Measurements from ENCODE around the gene CHERP. TPM values are rescaled to one million over a fixed set of nuclear protein-coding genes. Genes with fewer than 3 reads are reported as not detected.

CHERP gene, protein sequence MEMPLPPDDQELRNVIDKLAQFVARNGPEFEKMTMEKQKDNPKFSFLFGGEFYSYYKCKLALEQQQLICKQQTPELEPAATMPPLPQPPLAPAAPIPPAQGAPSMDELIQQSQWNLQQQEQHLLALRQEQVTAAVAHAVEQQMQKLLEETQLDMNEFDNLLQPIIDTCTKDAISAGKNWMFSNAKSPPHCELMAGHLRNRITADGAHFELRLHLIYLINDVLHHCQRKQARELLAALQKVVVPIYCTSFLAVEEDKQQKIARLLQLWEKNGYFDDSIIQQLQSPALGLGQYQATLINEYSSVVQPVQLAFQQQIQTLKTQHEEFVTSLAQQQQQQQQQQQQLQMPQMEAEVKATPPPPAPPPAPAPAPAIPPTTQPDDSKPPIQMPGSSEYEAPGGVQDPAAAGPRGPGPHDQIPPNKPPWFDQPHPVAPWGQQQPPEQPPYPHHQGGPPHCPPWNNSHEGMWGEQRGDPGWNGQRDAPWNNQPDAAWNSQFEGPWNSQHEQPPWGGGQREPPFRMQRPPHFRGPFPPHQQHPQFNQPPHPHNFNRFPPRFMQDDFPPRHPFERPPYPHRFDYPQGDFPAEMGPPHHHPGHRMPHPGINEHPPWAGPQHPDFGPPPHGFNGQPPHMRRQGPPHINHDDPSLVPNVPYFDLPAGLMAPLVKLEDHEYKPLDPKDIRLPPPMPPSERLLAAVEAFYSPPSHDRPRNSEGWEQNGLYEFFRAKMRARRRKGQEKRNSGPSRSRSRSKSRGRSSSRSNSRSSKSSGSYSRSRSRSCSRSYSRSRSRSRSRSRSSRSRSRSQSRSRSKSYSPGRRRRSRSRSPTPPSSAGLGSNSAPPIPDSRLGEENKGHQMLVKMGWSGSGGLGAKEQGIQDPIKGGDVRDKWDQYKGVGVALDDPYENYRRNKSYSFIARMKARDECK
- total RNA-seq (2014; rRNA removed; shearing (Covaris generic)) (31.0 and 31.6 TPM in 2 replicates), polyA plus RNA-seq (2016; fragmentation: Nextera tagmentation; extraction: Ambion mirVana) (37.5 and 41.2 TPM in 2 replicates)
- long read RNA-seq, full-length matches to known transcripts: 1 of 14 reads
- long read RNA-seq, partial matches to known transcripts: 10 of 14 reads
- long read RNA-seq, other reads (novel, unspliced or antisense): 3 of 14 reads

DNA sequence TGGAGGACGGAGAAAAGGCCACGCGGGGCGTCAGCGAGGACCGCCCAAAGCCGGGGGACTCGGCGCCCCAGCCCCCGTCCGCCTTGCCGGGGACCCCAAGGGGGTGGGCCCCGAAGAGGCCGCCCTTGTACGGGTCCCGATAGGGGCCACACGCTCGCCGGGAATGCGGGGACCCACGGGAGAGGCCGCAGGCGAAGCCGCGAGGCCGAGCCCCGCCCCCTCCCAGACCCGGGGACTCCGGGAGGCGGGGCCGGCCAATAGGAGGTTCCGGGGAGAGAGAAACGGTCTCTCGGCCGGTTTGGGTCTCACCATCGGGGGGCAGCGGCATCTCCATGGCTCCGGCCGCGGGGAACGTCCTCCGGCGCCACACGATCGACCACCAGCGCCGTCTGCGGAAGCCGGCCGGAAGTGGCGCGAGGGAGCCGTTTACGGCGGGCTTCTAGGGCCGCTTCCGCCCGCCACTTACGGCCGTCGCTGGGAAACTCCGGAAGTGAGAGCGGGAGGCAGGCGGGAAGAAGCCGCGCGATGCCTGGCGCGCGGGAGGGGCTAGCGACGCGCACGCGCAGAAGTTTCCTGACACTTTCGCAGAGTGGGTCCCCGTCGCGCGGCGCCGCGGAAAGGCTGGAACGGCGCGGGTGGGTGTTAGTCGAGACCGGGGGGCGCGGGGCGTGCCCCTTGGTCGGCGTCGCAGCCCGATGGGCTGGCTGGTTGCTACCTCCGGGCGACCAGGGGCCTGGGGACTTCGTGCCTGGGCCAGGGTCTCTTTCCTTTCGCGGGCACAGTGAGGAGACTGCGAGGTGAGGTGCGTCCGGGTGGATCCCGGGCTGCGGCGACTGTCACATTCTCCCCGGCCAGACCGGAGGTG, at the start of gene CHERP:
Gene CHERP, minus strand, starts transcription at position 393 of the 865 bp plus-strand sequence. Its CDS starts 59 bp downstream, at position 334.
- H3K9me2 ChIP-seq (ENCODE audit: insufficient read depth): no peaks in the 10 kb centered on the region
- peak within 1 kb of the TSS; percentile 100 for H3K4me3 ChIP-seq
- Mint-ChIP-seq H3K9me3 (no peaks in the 10 kb centered on the region), H3K36me3 (ENCODE audit: low read depth) (peaks cover 43% of the 10 kb centered on the region), H3K4me1 (peaks cover 20% of the 10 kb centered on the region), H3K27me3 (ENCODE audit: insufficient read depth, low read depth, poor library complexity) (peaks cover 12% of the 10 kb centered on the region), H3K27ac (peak within 1 kb of the TSS; percentile 95), H3K4me3 (peak within 1 kb of the TSS; percentile 97)
- no peaks in the 10 kb centered on the region for H3K27me3 ChIP-seq (ENCODE audit: insufficient read depth)
- 0 out of 2 replicates have a peak, but pooled peaks cover 16% of the 10 kb centered on the region for H3F3A ChIP-seq (replicated peaks; ENCODE audit: low read depth)
- H3K4me1 ChIP-seq (ENCODE audit: insufficient read depth): peaks cover 11% of the 10 kb centered on the region
- H3K36me3 ChIP-seq (ENCODE audit: insufficient read depth): 0 out of 2 replicates have a peak, but pooled peaks cover 5% of the 10 kb centered on the region
- H3K27ac ChIP-seq (ENCODE audit: low read depth): peak within 1 kb of the TSS; percentile 88
- ATAC-seq: peak; percentile 85
- DNase-seq (ENCODE audit: low spot score): peak; percentile 97
- peaks cover 69% of the 10 kb centered on the region for H3K79me2 ChIP-seq (replicated peaks; ENCODE audit: insufficient read depth)
- peak within 1 kb of the TSS; percentile 99 for H3K4me2 ChIP-seq
- H2AFZ ChIP-seq: peak within 1 kb of the TSS; percentile 91
- peaks cover 34% of the 10 kb centered on the region for H4K20me1 ChIP-seq (replicated peaks; ENCODE audit: insufficient read depth)
- TF ChIP-seq, protein P1, sequence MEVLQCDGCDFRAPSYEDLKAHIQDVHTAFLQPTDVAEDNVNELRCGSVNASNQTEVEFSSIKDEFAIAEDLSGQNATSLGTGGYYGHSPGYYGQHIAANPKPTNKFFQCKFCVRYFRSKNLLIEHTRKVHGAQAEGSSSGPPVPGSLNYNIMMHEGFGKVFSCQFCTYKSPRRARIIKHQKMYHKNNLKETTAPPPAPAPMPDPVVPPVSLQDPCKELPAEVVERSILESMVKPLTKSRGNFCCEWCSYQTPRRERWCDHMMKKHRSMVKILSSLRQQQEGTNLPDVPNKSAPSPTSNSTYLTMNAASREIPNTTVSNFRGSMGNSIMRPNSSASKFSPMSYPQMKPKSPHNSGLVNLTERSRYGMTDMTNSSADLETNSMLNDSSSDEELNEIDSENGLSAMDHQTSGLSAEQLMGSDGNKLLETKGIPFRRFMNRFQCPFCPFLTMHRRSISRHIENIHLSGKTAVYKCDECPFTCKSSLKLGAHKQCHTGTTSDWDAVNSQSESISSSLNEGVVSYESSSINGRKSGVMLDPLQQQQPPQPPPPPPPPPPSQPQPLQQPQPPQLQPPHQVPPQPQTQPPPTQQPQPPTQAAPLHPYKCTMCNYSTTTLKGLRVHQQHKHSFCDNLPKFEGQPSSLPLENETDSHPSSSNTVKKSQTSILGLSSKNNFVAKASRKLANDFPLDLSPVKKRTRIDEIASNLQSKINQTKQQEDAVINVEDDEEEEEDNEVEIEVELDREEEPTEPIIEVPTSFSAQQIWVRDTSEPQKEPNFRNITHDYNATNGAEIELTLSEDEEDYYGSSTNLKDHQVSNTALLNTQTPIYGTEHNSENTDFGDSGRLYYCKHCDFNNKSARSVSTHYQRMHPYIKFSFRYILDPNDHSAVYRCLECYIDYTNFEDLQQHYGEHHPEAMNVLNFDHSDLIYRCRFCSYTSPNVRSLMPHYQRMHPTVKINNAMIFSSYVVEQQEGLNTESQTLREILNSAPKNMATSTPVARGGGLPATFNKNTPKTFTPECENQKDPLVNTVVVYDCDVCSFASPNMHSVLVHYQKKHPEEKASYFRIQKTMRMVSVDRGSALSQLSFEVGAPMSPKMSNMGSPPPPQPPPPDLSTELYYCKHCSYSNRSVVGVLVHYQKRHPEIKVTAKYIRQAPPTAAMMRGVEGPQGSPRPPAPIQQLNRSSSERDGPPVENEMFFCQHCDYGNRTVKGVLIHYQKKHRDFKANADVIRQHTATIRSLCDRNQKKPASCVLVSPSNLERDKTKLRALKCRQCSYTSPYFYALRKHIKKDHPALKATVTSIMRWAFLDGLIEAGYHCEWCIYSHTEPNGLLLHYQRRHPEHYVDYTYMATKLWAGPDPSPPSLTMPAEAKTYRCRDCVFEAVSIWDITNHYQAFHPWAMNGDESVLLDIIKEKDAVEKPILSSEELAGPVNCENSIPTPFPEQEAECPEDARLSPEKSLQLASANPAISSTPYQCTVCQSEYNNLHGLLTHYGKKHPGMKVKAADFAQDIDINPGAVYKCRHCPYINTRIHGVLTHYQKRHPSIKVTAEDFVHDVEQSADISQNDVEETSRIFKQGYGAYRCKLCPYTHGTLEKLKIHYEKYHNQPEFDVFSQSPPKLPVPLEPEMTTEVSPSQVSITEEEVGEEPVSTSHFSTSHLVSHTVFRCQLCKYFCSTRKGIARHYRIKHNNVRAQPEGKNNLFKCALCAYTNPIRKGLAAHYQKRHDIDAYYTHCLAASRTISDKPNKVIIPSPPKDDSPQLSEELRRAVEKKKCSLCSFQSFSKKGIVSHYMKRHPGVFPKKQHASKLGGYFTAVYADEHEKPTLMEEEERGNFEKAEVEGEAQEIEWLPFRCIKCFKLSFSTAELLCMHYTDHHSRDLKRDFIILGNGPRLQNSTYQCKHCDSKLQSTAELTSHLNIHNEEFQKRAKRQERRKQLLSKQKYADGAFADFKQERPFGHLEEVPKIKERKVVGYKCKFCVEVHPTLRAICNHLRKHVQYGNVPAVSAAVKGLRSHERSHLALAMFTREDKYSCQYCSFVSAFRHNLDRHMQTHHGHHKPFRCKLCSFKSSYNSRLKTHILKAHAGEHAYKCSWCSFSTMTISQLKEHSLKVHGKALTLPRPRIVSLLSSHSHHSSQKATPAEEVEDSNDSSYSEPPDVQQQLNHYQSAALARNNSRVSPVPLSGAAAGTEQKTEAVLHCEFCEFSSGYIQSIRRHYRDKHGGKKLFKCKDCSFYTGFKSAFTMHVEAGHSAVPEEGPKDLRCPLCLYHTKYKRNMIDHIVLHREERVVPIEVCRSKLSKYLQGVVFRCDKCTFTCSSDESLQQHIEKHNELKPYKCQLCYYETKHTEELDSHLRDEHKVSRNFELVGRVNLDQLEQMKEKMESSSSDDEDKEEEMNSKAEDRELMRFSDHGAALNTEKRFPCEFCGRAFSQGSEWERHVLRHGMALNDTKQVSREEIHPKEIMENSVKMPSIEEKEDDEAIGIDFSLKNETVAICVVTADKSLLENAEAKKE (CRISPR knock-in tag; IDR thresholded peaks at IDR 0.05): no peak
- TF ChIP-seq, protein P2, sequence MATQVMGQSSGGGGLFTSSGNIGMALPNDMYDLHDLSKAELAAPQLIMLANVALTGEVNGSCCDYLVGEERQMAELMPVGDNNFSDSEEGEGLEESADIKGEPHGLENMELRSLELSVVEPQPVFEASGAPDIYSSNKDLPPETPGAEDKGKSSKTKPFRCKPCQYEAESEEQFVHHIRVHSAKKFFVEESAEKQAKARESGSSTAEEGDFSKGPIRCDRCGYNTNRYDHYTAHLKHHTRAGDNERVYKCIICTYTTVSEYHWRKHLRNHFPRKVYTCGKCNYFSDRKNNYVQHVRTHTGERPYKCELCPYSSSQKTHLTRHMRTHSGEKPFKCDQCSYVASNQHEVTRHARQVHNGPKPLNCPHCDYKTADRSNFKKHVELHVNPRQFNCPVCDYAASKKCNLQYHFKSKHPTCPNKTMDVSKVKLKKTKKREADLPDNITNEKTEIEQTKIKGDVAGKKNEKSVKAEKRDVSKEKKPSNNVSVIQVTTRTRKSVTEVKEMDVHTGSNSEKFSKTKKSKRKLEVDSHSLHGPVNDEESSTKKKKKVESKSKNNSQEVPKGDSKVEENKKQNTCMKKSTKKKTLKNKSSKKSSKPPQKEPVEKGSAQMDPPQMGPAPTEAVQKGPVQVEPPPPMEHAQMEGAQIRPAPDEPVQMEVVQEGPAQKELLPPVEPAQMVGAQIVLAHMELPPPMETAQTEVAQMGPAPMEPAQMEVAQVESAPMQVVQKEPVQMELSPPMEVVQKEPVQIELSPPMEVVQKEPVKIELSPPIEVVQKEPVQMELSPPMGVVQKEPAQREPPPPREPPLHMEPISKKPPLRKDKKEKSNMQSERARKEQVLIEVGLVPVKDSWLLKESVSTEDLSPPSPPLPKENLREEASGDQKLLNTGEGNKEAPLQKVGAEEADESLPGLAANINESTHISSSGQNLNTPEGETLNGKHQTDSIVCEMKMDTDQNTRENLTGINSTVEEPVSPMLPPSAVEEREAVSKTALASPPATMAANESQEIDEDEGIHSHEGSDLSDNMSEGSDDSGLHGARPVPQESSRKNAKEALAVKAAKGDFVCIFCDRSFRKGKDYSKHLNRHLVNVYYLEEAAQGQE (IDR thresholded peaks at IDR 0.05; ENCODE audit: unreplicated experiment): no peak
- no peak for TF ChIP-seq CREB1 (CRISPR knock-in tag; IDR thresholded peaks at IDR 0.05; ENCODE audit: low read depth)
- no peak for TF ChIP-seq EZH2phosphoT487 (IDR thresholded peaks at IDR 0.05; ENCODE audit: unreplicated experiment)
- TF ChIP-seq STAT1 (IDR thresholded peaks at IDR 0.05; ENCODE audit: unreplicated experiment): no peak
- TF ChIP-seq, protein P3, sequence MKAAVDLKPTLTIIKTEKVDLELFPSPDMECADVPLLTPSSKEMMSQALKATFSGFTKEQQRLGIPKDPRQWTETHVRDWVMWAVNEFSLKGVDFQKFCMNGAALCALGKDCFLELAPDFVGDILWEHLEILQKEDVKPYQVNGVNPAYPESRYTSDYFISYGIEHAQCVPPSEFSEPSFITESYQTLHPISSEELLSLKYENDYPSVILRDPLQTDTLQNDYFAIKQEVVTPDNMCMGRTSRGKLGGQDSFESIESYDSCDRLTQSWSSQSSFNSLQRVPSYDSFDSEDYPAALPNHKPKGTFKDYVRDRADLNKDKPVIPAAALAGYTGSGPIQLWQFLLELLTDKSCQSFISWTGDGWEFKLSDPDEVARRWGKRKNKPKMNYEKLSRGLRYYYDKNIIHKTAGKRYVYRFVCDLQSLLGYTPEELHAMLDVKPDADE (IDR thresholded peaks at IDR 0.05): peak; percentile 95
- no peak for TF ChIP-seq ZNF331 (CRISPR knock-in tag; IDR thresholded peaks at IDR 0.05; ENCODE audit: low read depth)
- TF ChIP-seq NANOG (IDR thresholded peaks at IDR 0.05; ENCODE audit: borderline replicate concordance): no peak
- no peak for TF ChIP-seq JUNB (IDR thresholded peaks at IDR 0.05; ENCODE audit: unreplicated experiment)
- no peak for TF ChIP-seq EZH2 (IDR thresholded peaks at IDR 0.05; ENCODE audit: low read depth, unreplicated experiment)
- peak; percentile 91 for TF ChIP-seq POLR2AphosphoS5 (IDR thresholded peaks at IDR 0.05; ENCODE audit: low read depth)

All from GM23338 (cell line).